ENCODE results near the gene CCNF.

Gene CCNF

GRCh38 chr16:2468725-2469398, 39.6 kb downstream of the CCNF start:
- FAIRE-seq (no peak), DNase-seq (ENCODE audit: insufficient read length, low spot score) (peak; percentile 84)
- TF ChIP-seq POLR2A (IDR thresholded peaks at IDR 0.05; ENCODE audit: low read depth, low read length): no peak

GRCh38 chr16:2469399-2470233, 40.4 kb downstream of the CCNF start:
- TF ChIP-seq POLR2A (IDR thresholded peaks at IDR 0.05; ENCODE audit: low read depth, low read length): no peak
- no peak for FAIRE-seq
- DNase-seq (ENCODE audit: insufficient read length, low spot score): no peak

GRCh38 chr16:2470234-2470601, 41.0 kb downstream of the CCNF start:
- no peak for TF ChIP-seq POLR2A (IDR thresholded peaks at IDR 0.05; ENCODE audit: low read depth, low read length)
- DNase-seq (ENCODE audit: insufficient read length, low spot score) (no peak), FAIRE-seq (no peak)

GRCh38 chr16:2470603-2471015, 41.4 kb downstream of the CCNF start:
- no peak for DNase-seq (ENCODE audit: insufficient read length, low spot score)
- FAIRE-seq: no peak
- TF ChIP-seq POLR2A (IDR thresholded peaks at IDR 0.05; ENCODE audit: low read depth, low read length): no peak

GRCh38 chr16:2471016-2471652, 41.9 kb downstream of the CCNF start, which contains the start of gene NTN3:
NTN3 (plus strand) TSS chr16:2471297; CDS start chr16:2471702, 405 bp downstream.
- no peak for TF ChIP-seq POLR2A (IDR thresholded peaks at IDR 0.05; ENCODE audit: low read depth, low read length)
- FAIRE-seq: no peak
- DNase-seq (ENCODE audit: insufficient read length, low spot score): no peak

GRCh38 chr16:2471653-2472487, 42.6 kb downstream of the CCNF start:
- no peak for FAIRE-seq

GRCh38 chr16:2472488-2472864, 43.2 kb downstream of the CCNF start:
- DNase-seq (ENCODE audit: insufficient read length, low spot score) (no peak), FAIRE-seq (no peak)
- no peak for TF ChIP-seq POLR2A (IDR thresholded peaks at IDR 0.05; ENCODE audit: low read depth, low read length)

More at GRCh38 chr16:2471653-2472487, 42.6 kb downstream of the CCNF start:
- no peak for TF ChIP-seq POLR2A (IDR thresholded peaks at IDR 0.05; ENCODE audit: low read depth, low read length)
- no peak for DNase-seq (ENCODE audit: insufficient read length, low spot score)

- FAIRE-seq: no peak
- no peak for TF ChIP-seq POLR2A (IDR thresholded peaks at IDR 0.05; ENCODE audit: low read depth, low read length)
- no peak for DNase-seq (ENCODE audit: insufficient read length, low spot score)
Observed at GRCh38 chr16:2472885-2473445, 43.7 kb downstream of the CCNF start.

GRCh38 chr16:2473446-2473926, 44.2 kb downstream of the CCNF start:
- TF ChIP-seq POLR2A (IDR thresholded peaks at IDR 0.05; ENCODE audit: low read depth, low read length): 0 out of 2 replicates have a peak, but pooled peaks have one; percentile 16
- no peak for DNase-seq (ENCODE audit: insufficient read length, low spot score)
- FAIRE-seq: no peak

- FAIRE-seq (no peak), DNase-seq (ENCODE audit: insufficient read length, low spot score) (peak; percentile 81)
- peak; percentile 40 for TF ChIP-seq POLR2A (IDR thresholded peaks at IDR 0.05; ENCODE audit: low read depth, low read length)
Observed at GRCh38 chr16:2473999-2474876, 45.0 kb downstream of the CCNF start.

- DNase-seq (ENCODE audit: insufficient read length, low spot score): peak; percentile 100
- FAIRE-seq: no peak
- peak; percentile 92 for TF ChIP-seq POLR2A (IDR thresholded peaks at IDR 0.05; ENCODE audit: low read depth, low read length)
Observed at GRCh38 chr16:2474877-2475412, 45.7 kb downstream of the CCNF start, which contains the start of gene TBC1D24. TBC1D24 (plus strand) TSS chr16:2475127; CDS start chr16:2496149, 21,022 bp downstream.
